ENCODE results near the gene CLCN2.

CLCN2 gene

DNA sequence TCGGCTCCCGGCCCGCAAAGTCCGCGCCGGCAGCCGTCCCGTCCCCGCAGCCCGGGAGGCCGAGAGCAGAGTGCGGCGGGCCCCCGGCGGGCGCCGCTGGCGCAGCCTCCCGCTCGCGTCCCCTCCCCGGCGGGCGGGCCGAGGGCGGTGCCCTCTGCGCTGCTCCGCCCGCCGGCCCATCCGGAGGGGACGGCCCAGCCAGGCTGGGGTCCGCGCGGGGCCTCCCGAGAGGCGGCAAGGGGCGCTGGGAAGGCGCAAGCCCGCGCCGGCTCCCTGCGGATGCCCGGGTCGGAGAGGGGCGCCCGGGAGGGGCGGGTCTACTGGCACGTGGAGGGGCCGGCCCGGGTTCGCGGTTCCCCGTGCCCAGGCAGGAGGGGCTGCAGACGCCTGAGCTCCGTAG, at the start of gene CLCN2, which contains the start of gene POLR2H:
TSS of gene CLCN2 (minus strand) at position 74 of the 400 bp plus-strand sequence. CDS start 126 bp downstream, outside the sequence.
TSS of gene POLR2H (plus strand) at position 179 of the 400 bp plus-strand sequence. CDS start 1,783 bp downstream, outside the sequence.
- DNase-seq (ENCODE audit: low read depth, low spot score), result no peak

DNA sequence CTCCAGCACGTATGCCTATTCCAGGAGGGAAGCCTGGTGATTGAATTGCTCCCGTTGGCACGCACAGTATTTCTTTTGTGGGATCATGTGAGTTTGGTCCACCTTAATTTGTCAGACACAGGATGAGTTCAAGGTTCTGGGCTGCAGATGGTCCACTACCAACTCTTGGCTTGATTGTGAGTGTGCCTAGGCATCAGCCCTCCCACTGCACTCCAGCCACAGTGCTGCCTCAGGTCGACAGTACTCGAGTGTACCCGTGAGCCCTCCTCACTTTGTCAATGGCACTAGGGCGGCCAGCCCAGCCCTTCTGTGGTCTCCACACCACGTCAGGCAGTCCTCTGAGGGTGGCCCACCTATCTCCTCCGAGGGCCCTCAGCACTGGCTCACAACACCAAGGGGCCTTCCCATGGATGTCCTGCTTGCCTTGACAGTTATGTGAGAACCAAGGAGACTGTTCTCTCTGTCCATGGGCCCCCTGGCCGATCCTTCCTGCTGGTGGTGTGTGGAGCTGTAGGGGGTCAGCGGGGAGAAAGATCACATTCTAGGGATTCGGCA, 48.6 kb upstream of the CLCN2 start:
- no peak for DNase-seq (ENCODE audit: low read depth, low spot score)

DNA sequence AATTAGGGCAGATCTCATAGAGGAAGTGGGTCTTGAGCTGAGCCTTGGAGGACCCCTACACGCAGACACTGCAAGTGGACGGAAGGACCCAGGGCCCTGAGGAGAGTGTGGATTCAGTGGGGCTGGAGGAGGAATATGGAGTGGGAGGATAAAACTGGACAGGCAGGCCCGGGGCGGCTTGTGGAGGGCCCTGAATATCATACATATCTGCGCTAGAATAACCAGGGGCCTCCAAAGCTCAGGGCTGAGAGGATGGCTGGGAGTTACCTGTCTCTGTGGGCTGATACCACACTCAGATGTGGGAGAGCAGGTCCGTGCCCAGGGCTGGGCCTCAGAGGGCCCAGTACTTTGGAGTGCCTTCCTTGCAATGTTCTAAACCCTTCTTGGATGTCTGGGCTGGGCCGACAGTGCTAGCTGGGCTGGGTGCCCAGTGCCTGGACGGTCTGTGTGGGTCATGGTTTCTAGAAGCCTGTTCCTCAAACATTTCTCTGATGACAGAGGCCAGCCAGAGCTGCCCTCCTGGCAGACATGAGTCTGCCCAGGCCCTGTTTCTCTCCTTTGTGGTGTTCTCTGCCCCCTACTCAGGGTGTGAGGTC, 48.0 kb upstream of the CLCN2 start:
- DNase-seq (ENCODE audit: low read depth, low spot score), result no peak

DNA sequence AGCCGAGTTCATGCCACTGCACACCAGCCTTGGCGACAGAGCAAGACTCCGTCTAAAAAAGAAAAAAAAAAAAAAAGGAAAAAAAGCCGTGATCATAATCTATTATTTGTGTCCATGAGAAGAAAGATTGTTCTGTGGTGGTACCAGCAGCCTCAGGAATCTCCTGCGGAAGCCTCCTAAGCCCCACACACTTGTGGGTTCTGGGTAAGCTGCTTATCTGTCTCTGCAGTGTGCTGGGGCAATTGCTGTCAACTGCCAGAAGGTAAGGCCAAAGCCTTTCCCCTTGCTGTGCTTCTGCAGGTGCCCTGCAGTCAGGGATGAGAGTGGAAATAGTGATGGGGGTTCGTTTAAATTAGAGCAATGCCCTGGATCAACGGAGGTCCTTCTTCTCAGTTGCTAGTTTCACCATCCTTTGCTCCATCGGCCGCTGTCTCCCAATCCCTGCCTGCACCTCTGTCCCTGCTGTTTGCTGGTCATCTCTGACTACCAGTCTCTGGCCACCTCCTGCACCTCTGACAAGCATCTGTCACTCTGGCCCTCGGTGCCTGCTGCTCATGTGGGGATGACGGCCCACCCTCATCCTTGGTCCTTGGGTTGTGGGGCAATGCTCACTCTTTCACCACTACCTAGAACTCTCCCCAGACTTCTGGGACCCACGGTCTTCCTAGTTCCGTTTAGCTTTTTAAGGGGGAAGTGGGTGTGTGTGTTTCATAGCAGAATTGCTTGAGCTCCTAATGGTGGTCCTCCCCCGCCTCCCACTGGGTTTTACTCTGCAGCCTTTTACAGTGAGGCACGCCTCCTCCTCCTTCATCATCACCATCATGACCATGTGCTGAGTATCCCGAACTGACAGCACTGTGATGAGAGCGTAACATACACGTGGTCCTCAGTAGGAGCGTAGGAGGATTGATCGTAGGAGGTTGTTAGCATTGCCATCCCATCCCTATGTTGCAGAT, 43.9 kb upstream of the CLCN2 start:
- no peak for DNase-seq (ENCODE audit: low read depth, low spot score)

DNA sequence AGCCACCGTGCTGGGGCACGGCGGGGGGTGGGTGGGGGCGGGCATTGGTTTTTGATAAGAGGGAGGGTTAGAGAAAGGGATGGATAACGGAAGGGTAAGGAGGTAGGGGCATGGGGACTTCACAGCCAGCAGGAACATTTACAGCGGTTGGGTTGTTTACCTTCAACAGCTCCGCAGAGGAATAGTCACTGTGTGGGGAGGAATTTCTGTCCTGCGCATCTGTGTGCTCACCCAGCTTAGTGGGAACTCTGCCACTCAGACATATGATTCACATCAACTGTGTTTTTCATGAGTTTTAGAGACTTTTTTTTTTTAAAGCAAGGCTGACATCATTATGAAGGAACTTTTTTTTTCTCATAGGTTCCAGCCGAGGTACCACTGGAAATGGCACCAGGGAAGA, 38.0 kb upstream of the CLCN2 start:
- no peak for DNase-seq (ENCODE audit: low read depth, low spot score)

DNA sequence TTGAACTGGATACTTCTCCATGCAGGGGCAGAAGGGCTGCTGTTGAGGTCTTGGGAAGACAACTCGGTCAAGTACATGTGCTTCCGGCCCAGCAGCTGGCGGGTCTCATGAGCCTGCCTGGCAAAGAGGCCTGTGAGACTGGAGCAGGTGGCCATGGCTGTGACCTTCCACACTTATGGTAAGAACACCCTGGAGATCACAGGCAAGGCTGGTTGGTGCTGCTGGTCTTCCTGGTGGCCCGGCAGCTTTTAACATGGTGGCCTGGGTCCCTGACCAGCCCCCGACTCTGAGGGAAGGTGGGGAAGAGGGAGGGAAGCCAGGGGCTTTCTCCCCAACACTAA, 33.9 kb upstream of the CLCN2 start:
- no peak for DNase-seq (ENCODE audit: low read depth, low spot score)

DNA sequence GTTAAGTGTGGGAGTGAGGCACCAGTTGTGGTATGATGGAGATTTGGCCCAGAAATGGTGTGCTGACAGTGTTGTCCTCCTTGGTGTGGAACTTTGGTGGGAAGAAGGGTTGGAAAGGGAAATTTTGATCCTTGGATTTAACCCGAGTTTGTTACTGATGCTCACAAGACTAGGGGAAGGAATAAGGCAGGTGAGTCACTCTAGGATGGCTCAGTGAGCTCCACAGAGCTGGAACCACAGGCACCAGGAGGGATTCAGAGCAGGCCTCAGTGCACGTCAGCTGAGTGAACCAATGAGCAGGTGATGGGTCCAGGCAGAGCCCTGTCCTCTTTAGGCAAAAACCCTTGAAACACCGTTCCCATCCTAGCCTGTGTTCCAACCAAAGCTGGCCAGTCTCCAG, 29.9 kb upstream of the CLCN2 start:
- no peak for DNase-seq (ENCODE audit: low read depth, low spot score)

DNA sequence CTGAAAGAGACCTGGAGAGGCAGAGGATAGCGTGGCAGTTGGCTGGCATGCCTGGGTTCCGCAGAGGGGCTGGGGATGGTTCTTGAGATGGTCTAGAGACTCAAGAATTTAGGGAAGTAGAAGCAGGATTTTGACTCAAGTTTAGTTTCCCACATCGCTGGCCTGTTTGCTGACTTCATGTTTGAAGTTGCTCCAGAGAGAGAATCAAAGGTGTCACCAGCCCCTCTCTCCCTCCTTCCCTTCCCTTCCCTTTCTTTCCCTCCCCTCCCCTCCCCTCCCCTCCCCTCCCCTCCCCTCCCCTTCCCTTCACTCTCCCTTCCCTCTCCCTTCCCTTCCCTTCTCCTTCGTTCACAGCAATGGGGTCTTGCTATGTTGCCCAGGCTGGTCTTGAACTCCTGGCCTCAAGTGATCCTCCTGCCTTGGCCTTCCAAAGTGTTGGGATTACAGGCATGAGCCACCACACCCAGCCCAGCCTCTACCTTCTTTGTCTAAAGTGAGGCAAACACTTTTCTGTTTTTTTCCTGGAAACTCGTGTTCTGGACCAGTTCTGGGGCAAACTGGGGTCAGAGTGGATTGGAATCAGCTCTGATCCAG, 28.6 kb upstream of the CLCN2 start:
- DNase-seq (ENCODE audit: low read depth, low spot score), result no peak

DNA sequence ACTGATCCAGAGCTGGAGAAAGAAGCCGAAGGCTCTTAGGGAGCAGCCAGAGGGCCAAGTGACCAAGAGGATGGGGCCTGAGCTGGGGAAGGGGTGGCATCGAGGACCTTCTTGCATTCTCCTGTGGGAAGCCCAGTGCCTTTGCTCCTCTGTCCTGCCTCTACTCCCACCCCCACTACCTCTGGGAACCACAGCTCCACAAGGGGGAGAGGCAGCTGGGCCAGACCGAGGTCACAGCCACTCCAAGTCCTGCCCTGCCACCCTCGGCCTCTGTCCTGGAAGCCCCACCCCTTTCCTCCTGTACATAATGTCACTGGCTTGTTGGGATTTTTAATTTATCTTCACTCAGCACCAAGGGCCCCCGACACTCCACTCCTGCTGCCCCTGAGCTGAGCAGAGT, 28.0 kb upstream of the CLCN2 start:
- DNase-seq (ENCODE audit: low read depth, low spot score), result no peak

DNA sequence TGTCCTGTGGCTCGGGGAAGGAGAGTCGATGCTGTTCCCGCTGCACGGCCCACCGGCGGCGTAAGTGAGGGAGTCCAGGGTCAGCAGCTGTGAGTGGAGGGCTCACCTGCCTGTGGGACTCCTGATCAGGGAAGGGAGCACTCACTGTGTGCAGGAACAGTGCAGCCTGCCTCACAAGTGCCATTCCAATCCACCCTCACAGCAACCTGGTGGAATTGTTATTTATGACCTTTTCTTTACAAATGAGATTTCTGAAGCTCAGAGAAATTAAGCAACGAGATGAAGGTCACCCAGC, 27.5 kb upstream of the CLCN2 start:
- no peak for DNase-seq (ENCODE audit: low read depth, low spot score)

DNA sequence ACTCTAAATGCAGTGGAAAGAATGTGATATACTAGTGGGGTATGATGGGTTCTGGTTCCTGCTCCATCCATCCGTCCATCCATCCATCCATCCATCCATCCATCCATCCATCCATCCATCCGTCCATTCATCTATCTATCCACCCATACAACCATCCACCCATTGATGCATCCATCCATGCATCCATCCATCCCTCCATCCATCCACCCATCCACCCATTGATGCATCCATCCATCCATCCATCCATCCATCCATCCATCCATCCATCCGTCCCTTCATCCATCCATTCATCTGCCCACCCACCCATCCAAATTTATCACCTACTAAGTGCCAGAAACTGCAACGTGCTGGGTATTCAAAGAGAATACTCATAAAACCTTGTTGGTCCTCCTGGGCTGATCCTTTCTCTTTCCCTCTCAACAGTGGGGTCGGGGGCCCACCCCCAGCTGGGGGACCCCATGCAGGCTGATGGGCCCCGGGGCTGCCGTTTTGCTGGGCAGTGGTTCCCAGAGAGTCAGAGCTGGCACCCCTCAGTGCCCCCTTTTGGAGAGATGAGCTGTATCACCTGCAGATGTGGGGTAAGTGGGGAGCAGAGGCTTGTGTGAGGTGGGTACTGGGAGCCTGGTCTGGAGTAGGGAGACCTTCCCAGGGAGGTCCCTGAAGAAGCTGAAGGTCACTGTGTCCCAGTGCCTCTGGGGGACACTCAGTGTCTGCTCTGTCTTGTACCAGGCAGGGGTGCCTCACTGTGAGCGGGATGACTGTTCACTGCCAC, 26.9 kb upstream of the CLCN2 start:
- no peak for DNase-seq (ENCODE audit: low read depth, low spot score)

DNA sequence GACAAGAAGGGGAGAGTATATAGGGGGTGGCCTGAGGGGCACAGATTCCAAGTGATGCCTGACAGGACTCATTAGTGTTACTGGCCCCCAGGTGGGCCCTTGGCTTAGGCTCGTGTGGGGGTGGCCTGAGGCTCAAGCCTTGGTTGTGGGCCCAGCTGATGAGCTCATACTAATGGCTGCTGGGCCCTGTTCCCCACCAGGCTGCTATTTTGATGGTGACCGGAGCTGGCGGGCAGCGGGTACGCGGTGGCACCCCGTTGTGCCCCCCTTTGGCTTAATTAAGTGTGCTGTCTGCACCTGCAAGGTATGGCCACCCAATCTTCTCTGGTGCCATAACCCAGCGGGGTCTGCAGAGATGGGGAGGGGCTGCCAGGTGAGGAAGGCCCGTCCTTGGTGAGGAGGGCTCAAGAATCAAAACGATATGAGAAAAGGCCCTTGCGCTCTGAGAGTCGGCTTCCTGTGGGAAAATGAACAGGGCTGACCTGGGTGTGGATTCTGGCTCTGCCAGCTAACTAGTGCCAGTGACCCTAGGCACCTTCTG, 25.8 kb upstream of the CLCN2 start:
- no peak for DNase-seq (ENCODE audit: low read depth, low spot score)

DNA sequence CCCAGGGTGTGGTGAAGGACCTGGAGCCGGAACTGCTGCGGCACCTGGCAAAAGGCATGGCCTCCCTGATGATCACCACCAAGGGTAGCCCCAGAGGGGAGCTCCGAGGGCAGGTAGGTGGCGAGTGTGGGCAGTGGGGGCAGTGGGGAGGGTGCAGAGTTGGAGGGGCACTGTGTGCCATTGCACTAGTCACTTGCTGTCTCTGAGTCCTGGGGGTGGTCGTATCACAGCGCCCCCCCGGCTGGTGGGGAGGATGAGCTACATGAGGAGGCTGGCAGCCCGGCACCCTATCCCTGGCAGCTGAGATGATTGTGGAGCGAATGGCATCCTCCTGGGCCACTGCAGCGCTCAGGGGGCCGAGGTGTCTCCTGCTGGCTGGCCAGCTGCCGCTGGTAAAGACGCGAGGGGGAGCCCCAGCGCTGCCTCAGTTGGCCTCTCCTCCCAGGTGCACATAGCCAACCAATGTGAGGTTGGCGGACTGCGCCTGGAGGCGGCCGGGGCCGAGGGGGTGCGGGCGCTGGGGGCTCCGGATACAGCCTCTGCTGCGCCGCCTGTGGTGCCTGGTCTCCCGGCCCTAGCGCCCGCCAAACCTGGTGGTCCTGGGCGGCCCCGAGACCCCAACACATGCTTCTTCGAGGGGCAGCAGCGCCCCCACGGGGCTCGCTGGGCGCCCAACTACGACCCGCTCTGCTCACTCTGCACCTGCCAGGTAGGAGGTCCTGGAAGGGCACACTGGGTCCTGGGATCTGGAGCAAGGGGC, 24.8 kb upstream of the CLCN2 start:
- no peak for DNase-seq (ENCODE audit: low read depth, low spot score)

DNA sequence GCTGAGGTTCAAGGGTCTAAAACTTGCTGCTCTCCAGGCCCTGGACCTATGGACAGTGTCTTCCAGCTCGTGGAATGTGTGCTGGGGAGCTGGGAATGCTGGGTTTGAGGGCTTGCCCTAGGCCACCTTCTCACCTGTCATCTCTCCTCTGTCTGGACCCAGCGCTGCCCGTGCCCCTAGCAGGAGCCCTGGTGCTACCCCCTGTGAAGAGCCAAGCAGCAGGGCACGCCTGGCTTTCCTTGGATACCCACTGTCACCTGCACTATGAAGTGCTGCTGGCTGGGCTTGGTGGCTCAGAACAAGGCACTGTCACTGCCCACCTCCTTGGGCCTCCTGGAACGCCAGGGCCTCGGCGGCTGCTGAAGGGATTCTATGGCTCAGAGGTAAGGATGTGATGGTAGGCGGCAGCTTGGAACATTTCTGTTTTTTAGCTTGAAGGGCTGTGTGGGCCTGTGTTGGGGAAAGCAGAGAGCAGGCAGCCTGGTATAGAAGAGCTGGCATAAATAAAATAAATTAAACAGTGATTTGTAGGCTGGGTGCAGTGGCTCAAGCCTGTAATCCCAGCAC, 23.5 kb upstream of the CLCN2 start:
- DNase-seq (ENCODE audit: low read depth, low spot score), result no peak

DNA sequence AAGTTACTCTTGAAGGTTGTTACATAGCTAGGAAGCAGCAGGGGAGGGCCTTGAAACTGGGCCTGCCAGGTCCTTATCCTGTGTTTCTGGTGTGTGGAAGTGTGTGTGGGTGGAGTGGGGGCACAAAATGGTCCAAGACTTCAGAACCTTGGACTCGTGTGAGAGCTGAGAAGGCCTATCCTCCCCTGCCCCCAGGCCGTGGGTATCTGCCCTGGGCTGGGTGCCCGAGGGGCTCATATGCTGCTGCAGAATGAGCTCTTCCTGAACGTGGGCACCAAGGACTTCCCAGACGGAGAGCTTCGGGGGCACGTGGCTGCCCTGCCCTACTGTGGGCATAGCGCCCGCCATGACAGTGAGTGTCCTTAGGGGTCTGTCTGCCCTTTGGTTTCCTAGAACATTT, 22.9 kb upstream of the CLCN2 start:
- DNase-seq (ENCODE audit: low read depth, low spot score), result no peak

DNA sequence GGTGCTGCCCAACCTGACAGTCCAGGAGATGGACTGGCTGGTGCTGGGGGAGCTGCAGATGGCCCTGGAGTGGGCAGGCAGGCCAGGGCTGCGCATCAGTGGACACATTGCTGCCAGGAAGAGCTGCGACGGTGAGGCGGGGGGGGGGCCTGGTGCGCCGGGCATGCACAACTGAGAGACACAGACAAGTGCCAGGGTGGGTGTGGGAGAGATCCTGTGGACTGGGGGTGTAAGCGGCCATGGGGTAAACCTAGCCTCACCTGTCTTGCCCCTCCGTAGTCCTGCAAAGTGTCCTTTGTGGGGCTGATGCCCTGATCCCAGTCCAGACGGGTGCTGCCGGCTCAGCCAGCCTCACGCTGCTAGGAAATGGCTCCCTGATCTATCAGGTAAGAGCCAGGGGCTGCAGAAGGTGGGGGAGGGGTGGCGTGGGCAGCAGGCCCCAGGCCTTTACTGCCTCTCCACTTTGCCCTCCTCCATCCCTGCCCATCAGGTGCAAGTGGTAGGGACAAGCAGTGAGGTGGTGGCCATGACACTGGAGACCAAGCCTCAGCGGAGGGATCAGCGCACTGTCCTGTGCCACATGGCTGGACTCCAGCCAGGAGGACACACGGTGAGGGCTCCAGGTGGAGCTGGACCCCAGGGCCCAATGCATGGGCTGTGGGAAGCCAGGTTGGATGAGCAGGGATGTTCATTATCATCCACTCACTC, 21.8 kb upstream of the CLCN2 start:
- no peak for DNase-seq (ENCODE audit: low read depth, low spot score)

DNA sequence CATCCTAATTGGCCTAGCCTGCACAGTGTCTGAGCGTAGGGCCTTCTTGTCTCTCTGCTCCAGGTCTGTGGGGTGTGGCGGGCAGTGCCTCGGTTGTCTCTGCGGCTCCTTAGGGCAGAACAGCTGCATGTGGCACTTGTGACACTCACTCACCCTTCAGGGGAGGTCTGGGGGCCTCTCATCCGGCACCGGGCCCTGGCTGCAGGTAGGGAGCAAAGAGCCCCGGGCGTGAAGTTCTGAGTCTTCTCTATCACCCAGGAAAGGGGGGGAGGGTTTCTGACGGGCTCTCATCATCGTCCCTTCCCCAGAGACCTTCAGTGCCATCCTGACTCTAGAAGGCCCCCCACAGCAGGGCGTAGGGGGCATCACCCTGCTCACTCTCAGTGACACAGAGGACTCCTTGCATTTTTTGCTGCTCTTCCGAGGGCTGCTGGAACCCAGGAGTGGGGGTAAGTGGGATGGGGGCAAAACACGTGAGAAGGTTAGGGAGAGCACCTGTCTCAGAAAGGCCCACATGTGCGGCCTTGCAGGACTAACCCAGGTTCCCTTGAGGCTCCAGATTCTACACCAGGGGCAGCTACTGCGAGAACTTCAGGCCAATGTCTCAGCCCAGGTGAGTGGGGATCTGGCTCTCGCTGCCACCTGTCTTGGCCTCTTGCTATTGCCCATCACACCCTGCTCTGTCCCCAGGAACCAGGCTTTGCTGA, 21.1 kb upstream of the CLCN2 start:
- no peak for DNase-seq (ENCODE audit: low read depth, low spot score)

DNA sequence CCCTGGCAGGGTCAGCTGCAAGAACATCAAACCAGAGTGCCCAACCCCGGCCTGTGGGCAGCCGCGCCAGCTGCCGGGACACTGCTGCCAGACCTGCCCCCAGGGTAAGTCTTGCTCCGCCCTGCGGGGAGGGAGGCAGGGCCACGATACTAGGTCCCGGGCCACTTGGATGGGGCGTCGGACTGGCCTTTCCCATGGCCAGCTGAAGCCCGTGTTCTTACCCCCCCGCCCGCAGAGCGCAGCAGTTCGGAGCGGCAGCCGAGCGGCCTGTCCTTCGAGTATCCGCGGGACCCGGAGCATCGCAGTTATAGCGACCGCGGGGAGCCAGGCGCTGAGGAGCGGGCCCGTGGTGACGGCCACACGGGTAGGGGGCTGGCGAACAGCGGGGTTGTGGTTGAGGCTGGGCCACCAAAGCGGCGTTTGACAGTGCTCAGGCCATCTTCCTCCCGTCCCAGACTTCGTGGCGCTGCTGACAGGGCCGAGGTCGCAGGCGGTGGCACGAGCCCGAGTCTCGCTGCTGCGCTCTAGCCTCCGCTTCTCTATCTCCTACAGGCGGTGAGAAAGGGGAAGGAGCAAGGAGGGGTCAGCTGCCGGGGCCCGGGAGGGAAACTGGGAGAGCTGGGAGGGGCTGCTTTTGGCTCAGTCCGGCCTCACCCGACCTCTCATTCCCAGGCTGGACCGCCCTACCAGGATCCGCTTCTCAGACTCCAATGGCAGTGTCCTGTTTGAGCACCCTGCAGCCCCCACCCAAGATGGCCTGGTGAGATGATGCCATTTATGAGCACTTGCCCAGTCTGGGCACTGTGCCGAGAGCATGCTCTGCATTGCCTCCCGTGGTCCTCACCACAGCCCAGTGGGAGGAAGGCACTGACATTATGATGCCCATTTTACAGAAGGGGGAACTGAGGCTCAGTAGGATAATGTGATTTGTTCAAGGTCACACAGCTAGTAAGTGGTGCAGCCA, 20.1 kb upstream of the CLCN2 start:
- no peak for DNase-seq (ENCODE audit: low read depth, low spot score)

Measured in iPS DF 19.7 (cell line).